Loucy (cell line): Measurements from ENCODE around the gene C2orf69.

ENCODE experiments used
- CTCF ChIP-seq: fragments of 200-600 bp; sonication (generic); conservative IDR thresholded peaks from 2 replicates; pipeline ENCODE4 v1.5.1; 2014; ENCODE audit warnings: mild to moderate bottlenecking, antibody characterized with exemption, low read length
- EZH2phosphoT487 ChIP-seq: fragments of 200-600 bp; IDR thresholded peaks from 2 replicates; pipeline ENCODE4 v1.6.1; 2018; ENCODE audit warnings: antibody characterized with exemption, mild to moderate bottlenecking, moderate library complexity, borderline replicate concordance

- TF ChIP-seq CTCF (no peak), EZH2phosphoT487 (no peak)
These were observed 40.5 kb upstream of the C2orf69 start for GRCh38 chr2:199870581-199870980.
